RWPE1 (cell line): ENCODE measurements around the gene SLC25A26.

Source experiments
- CTCF ChIA-PET: fragments of 350-600 bp; sonication (Branson Sonifier 250); formaldehyde crosslinking; extraction: SDS; loops from one replicate; lab custom pipeline; 2021; lab: Yijun Ruan, JAX
- POLR2A ChIA-PET: fragments of 400-600 bp; formaldehyde crosslinking; extraction: SDS; loops from one replicate; lab custom pipeline; 2020; ENCODE audit warnings: antibody characterized with exemption; ENCODE audit not compliant: low non-redundant PET; lab: Yijun Ruan, JAX
- DNase-seq: peaks from one replicate; pipeline ENCODE4 v3.0.0; 2012; ENCODE audit warnings: low spot score
- H3K27ac ChIP-seq: fragments of 450-650 bp; 2 replicates; pipeline ENCODE4 v1.5.1; 2017
- TF ChIP-seq, protein P1 (sequence below): fragments of 450-650 bp; conservative IDR thresholded peaks from 2 replicates; pipeline ENCODE4 v1.5.1; 2017; ENCODE audit warnings: low read depth, mild to moderate bottlenecking

SLC25A26 gene

DNA sequence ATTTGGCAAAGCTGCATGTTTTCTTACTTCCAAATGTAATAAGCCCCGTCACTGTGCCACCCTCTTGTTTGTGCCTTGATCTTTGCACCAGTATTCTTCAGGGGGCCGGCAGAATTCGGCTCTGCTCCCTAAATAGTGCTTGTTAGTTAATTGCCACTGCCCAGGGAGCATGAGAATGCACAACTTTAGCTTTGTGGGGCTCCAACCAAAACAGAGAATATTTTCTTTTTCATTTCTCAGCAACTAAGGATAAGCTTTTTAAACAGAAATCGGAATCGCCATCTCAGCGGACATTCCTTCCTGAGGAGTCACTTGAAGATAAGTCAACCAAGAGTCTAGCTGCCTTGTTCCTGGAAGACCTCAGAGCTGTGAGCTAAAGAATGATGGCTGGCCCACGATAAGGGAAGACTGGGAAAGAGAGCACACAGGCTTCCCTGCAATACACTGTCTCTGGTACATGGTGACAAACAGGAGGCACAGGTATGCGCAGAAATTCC, 174.0 kb downstream of the SLC25A26 start:
- ChIA-PET CTCF (interaction anchor here (1.0 kb wide), 1 partner anchor 166 kb away, joined by 3 read pairs; no protein-coding TSS in a partner anchor), POLR2A (no interaction called here)
- no peak for DNase-seq
- TF ChIP-seq, protein P1, sequence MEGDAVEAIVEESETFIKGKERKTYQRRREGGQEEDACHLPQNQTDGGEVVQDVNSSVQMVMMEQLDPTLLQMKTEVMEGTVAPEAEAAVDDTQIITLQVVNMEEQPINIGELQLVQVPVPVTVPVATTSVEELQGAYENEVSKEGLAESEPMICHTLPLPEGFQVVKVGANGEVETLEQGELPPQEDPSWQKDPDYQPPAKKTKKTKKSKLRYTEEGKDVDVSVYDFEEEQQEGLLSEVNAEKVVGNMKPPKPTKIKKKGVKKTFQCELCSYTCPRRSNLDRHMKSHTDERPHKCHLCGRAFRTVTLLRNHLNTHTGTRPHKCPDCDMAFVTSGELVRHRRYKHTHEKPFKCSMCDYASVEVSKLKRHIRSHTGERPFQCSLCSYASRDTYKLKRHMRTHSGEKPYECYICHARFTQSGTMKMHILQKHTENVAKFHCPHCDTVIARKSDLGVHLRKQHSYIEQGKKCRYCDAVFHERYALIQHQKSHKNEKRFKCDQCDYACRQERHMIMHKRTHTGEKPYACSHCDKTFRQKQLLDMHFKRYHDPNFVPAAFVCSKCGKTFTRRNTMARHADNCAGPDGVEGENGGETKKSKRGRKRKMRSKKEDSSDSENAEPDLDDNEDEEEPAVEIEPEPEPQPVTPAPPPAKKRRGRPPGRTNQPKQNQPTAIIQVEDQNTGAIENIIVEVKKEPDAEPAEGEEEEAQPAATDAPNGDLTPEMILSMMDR: no peak
- no peak overlapping the region for H3K27ac ChIP-seq

- CTCF ChIA-PET: interaction anchor here (0.6 kb wide), 1 partner anchor 1952 kb away, joined by 3 read pairs; no protein-coding TSS in a partner anchor
- DNase-seq: no peak
Measured at GRCh38 chr3:66395635-66396034, 174.8 kb downstream of the SLC25A26 start.

DNA sequence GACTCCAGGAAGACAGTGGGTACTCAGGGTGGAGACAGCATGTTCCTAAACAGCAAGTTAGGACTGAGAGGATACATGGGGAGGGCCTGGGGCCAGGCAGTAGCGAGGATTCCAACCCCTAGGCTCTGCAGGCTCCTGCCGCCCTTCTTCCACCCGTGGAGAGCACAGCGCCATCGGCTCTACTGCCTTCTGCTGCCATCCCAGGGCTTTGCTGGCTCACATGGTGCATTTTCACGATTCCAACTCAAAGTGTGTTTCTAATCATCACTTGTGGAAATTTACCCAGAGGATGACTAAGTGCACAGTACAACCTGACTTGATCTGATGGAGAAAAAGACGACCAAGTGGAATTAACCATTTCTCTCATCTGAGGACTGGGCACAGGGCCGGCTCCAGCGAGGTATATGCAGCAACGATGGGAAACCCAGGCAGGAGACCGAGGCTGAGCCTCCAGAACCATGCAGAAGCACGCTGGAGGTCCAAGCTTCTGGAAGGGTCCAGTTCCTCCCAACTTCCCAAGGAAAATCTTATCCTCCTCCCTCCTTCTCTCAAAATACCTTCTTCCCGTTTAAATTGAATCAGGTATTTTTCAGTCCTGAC, 175.5 kb downstream of the SLC25A26 start:
- H3K27ac ChIP-seq: no peak overlapping the region
- CTCF ChIA-PET: no interaction called here
- no peak for DNase-seq
- TF ChIP-seq, protein P1: no peak
- POLR2A ChIA-PET: no interaction called here

More at GRCh38 chr3:66395635-66396034, 174.8 kb downstream of the SLC25A26 start:
- POLR2A ChIA-PET: no interaction called here
- TF ChIP-seq, protein P1: no peak
- H3K27ac ChIP-seq: no peak overlapping the region

DNA sequence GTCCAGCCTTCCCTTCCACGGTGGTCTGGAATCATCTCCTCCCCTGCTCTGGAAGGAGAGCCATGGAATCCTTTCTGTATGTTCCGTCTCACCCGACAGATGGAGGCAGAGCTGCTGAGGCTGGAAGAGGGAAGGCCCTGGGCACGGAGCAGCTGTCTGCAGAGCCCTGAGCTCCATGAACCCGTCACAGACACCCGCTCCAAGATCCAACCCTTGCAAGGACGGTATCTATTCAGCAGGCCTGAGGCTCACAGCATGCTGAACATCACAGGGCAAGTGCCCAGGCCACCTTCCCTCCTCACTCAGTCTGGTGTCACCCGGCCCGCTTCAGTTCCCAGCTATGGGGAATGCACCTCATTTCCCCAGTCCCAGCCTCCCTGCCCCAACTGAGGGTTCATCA, 176.1 kb downstream of the SLC25A26 start:
- no peak for DNase-seq
- H3K27ac ChIP-seq: no peak overlapping the region
- ChIA-PET POLR2A (no interaction called here), CTCF (interaction anchor here (1.1 kb wide), 1 partner anchor 10 kb away, joined by 3 read pairs; no protein-coding TSS in a partner anchor)
- TF ChIP-seq, protein P1: no peak

DNA sequence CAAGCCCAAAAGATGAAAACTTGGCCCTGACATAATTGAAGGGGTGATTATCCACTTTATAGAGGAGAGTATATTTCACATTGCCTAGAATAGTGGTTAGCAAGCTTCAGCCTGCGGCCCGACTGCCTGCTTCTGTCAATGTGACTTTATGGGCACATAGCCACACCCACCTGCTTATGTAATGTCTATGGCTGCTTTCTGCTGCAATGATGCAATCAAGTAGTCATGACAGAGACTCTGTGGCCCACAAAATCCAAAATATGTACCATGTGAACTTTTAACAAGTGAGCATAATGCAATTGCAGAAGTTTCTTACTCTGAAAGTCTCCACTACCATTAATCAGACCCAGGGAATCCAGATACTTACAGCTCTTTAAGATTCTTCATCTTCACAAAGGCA, 176.9 kb downstream of the SLC25A26 start:
- POLR2A ChIA-PET: no interaction called here
- DNase-seq: no peak
- CTCF ChIA-PET: interaction anchor here (0.6 to 1.1 kb wide), 3 partner anchors 10 to 1605 kb away, joined by 3 read pairs; no protein-coding TSS in a partner anchor
- H3K27ac ChIP-seq: no peak overlapping the region
- TF ChIP-seq, protein P1: no peak

- H3K27ac ChIP-seq: peak overlapping the region; percentile 35
- POLR2A ChIA-PET: no interaction called here
- no peak for DNase-seq
- CTCF ChIA-PET: interaction anchor here (0.6 to 1.1 kb wide), 3 partner anchors 9 to 1606 kb away, joined by 3 read pairs; no protein-coding TSS in a partner anchor
- TF ChIP-seq, protein P1: no peak
Measured at GRCh38 chr3:66398228-66399025, 177.6 kb downstream of the SLC25A26 start.
